Endothelial cell of umbilical vein (primary cell): ENCODE results near the gene PRKCB.

Source experiments
- EZH2 ChIP-seq: IDR thresholded peaks from 2 replicates; pipeline ENCODE4 v1.6.1; 2012; ENCODE audit warnings: borderline replicate concordance, low read depth, mild to moderate bottlenecking, moderate library complexity, low read length, inconsistent platforms; ENCODE audit not compliant: severe bottlenecking
- POLR2A ChIP-seq: IDR thresholded peaks from 2 replicates; pipeline ENCODE4 v1.6.1; 2012; ENCODE audit warnings: low read depth, mild to moderate bottlenecking, control low read depth, low read length
- TF ChIP-seq, protein P1 (sequence below), 2 donors: IDR thresholded peaks; 1 replicate in 1 of 2; 2 replicates in 1 of 2; pipeline ENCODE4 v1.5.1; 2011; ENCODE audit warnings: low read length in 2 of 2, mild to moderate bottlenecking in 2 of 2, moderate library complexity in 2 of 2, control low read depth in 1 of 2, inconsistent platforms in 1 of 2, low read depth in 1 of 2; ENCODE audit not compliant: insufficient read depth in 1 of 2; ENCODE audit errors: extremely low read depth in 1 of 2

DNA sequence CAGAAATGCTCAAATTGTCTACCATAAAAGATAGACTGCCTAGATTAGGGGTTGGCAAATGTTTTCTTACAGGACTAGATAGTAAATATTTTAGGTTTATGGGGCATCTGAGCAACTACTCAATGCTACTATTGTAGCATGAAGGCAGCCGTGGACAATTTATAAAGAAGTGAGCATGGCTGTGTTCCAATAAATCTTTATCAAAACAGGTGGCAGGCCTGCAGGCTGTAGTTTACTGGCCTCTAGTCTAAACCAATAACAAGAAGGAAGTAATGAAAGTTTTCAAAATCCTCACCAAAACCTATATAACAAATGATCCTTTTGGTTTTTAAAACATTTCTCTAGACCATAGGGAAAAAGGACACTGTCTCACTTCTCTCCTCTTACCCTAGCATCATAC, 105.2 kb downstream of the PRKCB start:
- TF ChIP-seq, protein P1, sequence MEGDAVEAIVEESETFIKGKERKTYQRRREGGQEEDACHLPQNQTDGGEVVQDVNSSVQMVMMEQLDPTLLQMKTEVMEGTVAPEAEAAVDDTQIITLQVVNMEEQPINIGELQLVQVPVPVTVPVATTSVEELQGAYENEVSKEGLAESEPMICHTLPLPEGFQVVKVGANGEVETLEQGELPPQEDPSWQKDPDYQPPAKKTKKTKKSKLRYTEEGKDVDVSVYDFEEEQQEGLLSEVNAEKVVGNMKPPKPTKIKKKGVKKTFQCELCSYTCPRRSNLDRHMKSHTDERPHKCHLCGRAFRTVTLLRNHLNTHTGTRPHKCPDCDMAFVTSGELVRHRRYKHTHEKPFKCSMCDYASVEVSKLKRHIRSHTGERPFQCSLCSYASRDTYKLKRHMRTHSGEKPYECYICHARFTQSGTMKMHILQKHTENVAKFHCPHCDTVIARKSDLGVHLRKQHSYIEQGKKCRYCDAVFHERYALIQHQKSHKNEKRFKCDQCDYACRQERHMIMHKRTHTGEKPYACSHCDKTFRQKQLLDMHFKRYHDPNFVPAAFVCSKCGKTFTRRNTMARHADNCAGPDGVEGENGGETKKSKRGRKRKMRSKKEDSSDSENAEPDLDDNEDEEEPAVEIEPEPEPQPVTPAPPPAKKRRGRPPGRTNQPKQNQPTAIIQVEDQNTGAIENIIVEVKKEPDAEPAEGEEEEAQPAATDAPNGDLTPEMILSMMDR (IDR thresholded peaks at IDR 0.05; ENCODE audit: extremely low read depth in 1 of 2, insufficient read depth in 1 of 2, low read depth in 1 of 2, low read length in 2 of 2) = no peak
- TF ChIP-seq EZH2 (no peak), POLR2A (no peak)
